ENCODE measurements around the gene PRR20D.
"Not testable (repeated sequence)": the region's sequence is repeated elsewhere in the genome, so short reads cannot be mapped to it uniquely, and the experiment has no call there.

PRR20D gene

GRCh38 chr13:57160332-57160731, at the start of gene PRR20D:
Gene PRR20D (plus strand): TSS chr13:57160632. CDS start chr13:57161019, 387 bp downstream.
- not testable (repeated sequence) for DNase-seq

- DNase-seq, result no peak
Observed at GRCh38 chr13:57114945-57115344, 45.5 kb upstream of the PRR20D start.

- DNase-seq, result no peak
Observed at GRCh38 chr13:57123681-57124080, 36.8 kb upstream of the PRR20D start.

- DNase-seq, result no peak
Observed at GRCh38 chr13:57128909-57129308, 31.5 kb upstream of the PRR20D start.

GRCh38 chr13:57136093-57136492, 24.3 kb upstream of the PRR20D start:
- DNase-seq, result no peak

GRCh38 chr13:57137585-57137984, 22.8 kb upstream of the PRR20D start:
- no peak for DNase-seq

- no peak for DNase-seq
Observed at GRCh38 chr13:57138988-57139387, 21.4 kb upstream of the PRR20D start.

GRCh38 chr13:57139781-57140180, 20.7 kb upstream of the PRR20D start:
- not testable (repeated sequence) for DNase-seq

- DNase-seq, result not testable (repeated sequence)
Observed at GRCh38 chr13:57140235-57140968, 20.0 kb upstream of the PRR20D start, which contains the start of gene PRR20A. Gene PRR20A (plus strand): TSS chr13:57140918. CDS start chr13:57141305, 387 bp downstream.

GRCh38 chr13:57147188-57147587, 13.2 kb upstream of the PRR20D start, which contains the start of gene PRR20B:
Gene PRR20B (plus strand): TSS chr13:57147488. CDS start chr13:57147875, 387 bp downstream.
- not testable (repeated sequence) for DNase-seq

GRCh38 chr13:57148106-57148505, 12.3 kb upstream of the PRR20D start:
- DNase-seq, result not testable (repeated sequence)

- DNase-seq, result not testable (repeated sequence)
Observed at GRCh38 chr13:57153761-57154160, 6.7 kb upstream of the PRR20D start, which contains the start of gene PRR20C. Gene PRR20C (plus strand): TSS chr13:57154061. CDS start chr13:57154448, 387 bp downstream.

GRCh38 chr13:57166897-57167296, 6.5 kb downstream of the PRR20D start, which contains the start of gene PRR20E:
Gene PRR20E (plus strand): TSS chr13:57167197. CDS start chr13:57167584, 387 bp downstream.
- not testable (repeated sequence) for DNase-seq

- no peak for DNase-seq
Observed at GRCh38 chr13:57191667-57192066, 31.2 kb downstream of the PRR20D start.

- no peak for DNase-seq
Observed at GRCh38 chr13:57212989-57213388, 52.6 kb downstream of the PRR20D start.
